RPMI8226 (cell line): ENCODE results near the gene NAALADL2.
"Not testable (repeated sequence)": the region's sequence is repeated elsewhere in the genome, so short reads cannot be mapped to it uniquely, and the experiment has no call there.

Source experiments
- DNase-seq: peaks from one replicate; pipeline ENCODE4 v3.0.0-alpha.2; 2015

The NAALADL2 gene

GRCh38 chr3:175391601-175392000, 532.5 kb downstream of the NAALADL2 start:
- DNase-seq, result no peak

- no peak for DNase-seq
These were observed 533.5 kb downstream of the NAALADL2 start for GRCh38 chr3:175392653-175393052.

GRCh38 chr3:175397372-175397771, 538.2 kb downstream of the NAALADL2 start:
- DNase-seq, result no peak

GRCh38 chr3:175398676-175399075, 539.5 kb downstream of the NAALADL2 start:
- DNase-seq, result no peak

- no peak for DNase-seq
These were observed 540.2 kb downstream of the NAALADL2 start for GRCh38 chr3:175399156-175399840.

GRCh38 chr3:175404027-175404426, 544.9 kb downstream of the NAALADL2 start:
- no peak for DNase-seq

- DNase-seq, result no peak
These were observed 545.5 kb downstream of the NAALADL2 start for GRCh38 chr3:175404621-175405020.

GRCh38 chr3:175410251-175410650, 551.1 kb downstream of the NAALADL2 start:
- DNase-seq, result no peak

GRCh38 chr3:175411405-175411804, 552.3 kb downstream of the NAALADL2 start:
- DNase-seq, result no peak

GRCh38 chr3:175411946-175412345, 552.8 kb downstream of the NAALADL2 start:
- no peak for DNase-seq

- no peak for DNase-seq
These were observed 554.8 kb downstream of the NAALADL2 start for GRCh38 chr3:175413926-175414325.

GRCh38 chr3:175416600-175416999, 557.5 kb downstream of the NAALADL2 start:
- no peak for DNase-seq

- no peak for DNase-seq
These were observed 558.3 kb downstream of the NAALADL2 start for GRCh38 chr3:175417426-175417825.

GRCh38 chr3:175421902-175422301, 562.8 kb downstream of the NAALADL2 start:
- DNase-seq, result no peak

- no peak for DNase-seq
These were observed 563.6 kb downstream of the NAALADL2 start for GRCh38 chr3:175422744-175423143.

- not testable (repeated sequence) for DNase-seq
These were observed 564.7 kb downstream of the NAALADL2 start for GRCh38 chr3:175423848-175424247.

GRCh38 chr3:175426805-175427204, 567.7 kb downstream of the NAALADL2 start:
- DNase-seq, result no peak

- no peak for DNase-seq
These were observed 569.3 kb downstream of the NAALADL2 start for GRCh38 chr3:175428466-175428865.

- no peak for DNase-seq
These were observed 572.0 kb downstream of the NAALADL2 start for GRCh38 chr3:175430983-175431773.

GRCh38 chr3:175432376-175433025, 573.4 kb downstream of the NAALADL2 start:
- DNase-seq, result no peak

GRCh38 chr3:175433026-175433674, 574.0 kb downstream of the NAALADL2 start:
- DNase-seq, result no peak

GRCh38 chr3:175434561-175434960, 575.4 kb downstream of the NAALADL2 start:
- no peak for DNase-seq

- peak; percentile 35 for DNase-seq
These were observed 584.5 kb downstream of the NAALADL2 start for GRCh38 chr3:175443682-175444081.
